ENCODE measurements around the gene GNG4.

DNA sequence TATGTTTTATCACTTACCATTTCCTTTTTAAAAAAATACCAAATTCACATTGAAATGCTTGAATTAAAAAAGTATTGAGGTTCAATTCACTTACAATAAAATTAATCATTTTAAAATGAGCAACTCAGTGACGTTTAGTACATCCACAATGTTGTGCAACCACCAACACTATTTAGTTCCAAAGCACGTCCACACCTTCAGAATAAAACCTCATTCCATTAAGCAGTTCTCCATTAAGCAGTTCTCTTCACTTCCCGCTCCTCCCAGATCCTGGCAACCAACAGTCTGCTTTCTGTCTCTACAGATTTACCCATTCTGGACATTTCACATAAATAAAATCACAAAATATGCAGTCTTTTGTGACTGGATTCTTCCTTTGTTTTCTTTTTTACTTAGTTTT, 41.3 kb downstream of the GNG4 start:
- TF ChIP-seq POLR2A (IDR thresholded peaks at IDR 0.05) (no peak), POLR2AphosphoS5 (IDR thresholded peaks at IDR 0.05) (no peak), EP300 (IDR thresholded peaks at IDR 0.05) (no peak)
- TF ChIP-seq, protein P1, sequence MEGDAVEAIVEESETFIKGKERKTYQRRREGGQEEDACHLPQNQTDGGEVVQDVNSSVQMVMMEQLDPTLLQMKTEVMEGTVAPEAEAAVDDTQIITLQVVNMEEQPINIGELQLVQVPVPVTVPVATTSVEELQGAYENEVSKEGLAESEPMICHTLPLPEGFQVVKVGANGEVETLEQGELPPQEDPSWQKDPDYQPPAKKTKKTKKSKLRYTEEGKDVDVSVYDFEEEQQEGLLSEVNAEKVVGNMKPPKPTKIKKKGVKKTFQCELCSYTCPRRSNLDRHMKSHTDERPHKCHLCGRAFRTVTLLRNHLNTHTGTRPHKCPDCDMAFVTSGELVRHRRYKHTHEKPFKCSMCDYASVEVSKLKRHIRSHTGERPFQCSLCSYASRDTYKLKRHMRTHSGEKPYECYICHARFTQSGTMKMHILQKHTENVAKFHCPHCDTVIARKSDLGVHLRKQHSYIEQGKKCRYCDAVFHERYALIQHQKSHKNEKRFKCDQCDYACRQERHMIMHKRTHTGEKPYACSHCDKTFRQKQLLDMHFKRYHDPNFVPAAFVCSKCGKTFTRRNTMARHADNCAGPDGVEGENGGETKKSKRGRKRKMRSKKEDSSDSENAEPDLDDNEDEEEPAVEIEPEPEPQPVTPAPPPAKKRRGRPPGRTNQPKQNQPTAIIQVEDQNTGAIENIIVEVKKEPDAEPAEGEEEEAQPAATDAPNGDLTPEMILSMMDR (IDR thresholded peaks at IDR 0.05): no peak

Measured in sigmoid colon (tissue), 4 donors.